Retinal pigment epithelial cell (primary cell): Measurements from ENCODE around the gene NUP93.
"Not testable (repeated sequence)": the region's sequence is repeated elsewhere in the genome, so short reads cannot be mapped to it uniquely, and the experiment has no call there.

Experiments
- DNase-seq: peaks from one replicate; pipeline ENCODE4 v3.0.0-alpha.2; 2010; ENCODE audit warnings: low read depth
- H3K4me3 ChIP-seq: 2 replicates; pipeline ENCODE4 v1.5.1; 2011; ENCODE audit warnings: mild to moderate bottlenecking, low read length, control low read depth, moderate library complexity
- TF ChIP-seq, protein P1 (sequence below): conservative IDR thresholded peaks from 2 replicates; pipeline ENCODE4 v1.5.1; 2011; ENCODE audit warnings: low read depth, low read length, control low read depth, inconsistent platforms

NUP93 gene

DNA sequence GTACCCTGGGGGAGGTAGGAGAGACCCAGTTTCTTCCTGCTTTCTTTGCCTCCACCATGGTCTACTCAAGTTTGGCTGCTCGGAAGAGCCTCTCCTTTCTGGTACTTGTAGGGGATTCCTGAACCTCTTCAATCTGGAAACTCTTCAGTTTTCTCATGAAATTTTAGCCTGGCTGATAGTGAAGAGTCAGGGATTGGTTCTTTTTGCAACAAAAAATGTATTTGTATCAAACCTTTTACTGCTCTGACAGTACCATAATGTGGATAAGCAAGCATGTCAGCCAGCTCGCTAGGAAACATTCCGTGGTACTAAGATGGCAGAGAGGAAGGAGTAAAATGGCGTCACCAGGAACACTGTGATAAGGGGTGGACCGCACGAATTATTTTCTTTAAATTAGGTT is 55.4 kb downstream of the NUP93 start:
- no peak overlapping the region for H3K4me3 ChIP-seq
- DNase-seq, result no peak
- TF ChIP-seq, protein P1, sequence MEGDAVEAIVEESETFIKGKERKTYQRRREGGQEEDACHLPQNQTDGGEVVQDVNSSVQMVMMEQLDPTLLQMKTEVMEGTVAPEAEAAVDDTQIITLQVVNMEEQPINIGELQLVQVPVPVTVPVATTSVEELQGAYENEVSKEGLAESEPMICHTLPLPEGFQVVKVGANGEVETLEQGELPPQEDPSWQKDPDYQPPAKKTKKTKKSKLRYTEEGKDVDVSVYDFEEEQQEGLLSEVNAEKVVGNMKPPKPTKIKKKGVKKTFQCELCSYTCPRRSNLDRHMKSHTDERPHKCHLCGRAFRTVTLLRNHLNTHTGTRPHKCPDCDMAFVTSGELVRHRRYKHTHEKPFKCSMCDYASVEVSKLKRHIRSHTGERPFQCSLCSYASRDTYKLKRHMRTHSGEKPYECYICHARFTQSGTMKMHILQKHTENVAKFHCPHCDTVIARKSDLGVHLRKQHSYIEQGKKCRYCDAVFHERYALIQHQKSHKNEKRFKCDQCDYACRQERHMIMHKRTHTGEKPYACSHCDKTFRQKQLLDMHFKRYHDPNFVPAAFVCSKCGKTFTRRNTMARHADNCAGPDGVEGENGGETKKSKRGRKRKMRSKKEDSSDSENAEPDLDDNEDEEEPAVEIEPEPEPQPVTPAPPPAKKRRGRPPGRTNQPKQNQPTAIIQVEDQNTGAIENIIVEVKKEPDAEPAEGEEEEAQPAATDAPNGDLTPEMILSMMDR, result no peak

DNA sequence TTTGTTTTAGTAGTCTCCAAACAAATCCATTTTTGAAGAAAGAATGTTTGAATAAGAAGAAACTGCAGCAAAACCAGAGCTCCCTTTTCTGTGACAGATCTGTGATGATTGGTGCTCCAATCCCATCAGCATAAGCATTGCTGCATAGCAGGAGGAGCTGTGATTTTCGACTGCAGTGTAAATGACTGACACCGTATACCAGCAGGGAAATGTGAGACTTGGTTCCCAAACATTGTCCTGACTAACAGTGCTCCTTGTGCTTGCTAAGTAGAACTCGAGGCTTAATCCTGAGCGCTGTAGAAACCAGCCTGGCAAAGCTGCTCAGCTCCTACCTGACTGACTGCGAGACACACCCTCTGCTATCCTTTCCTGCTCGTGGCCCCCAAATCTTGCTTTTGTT is 57.2 kb downstream of the NUP93 start:
- DNase-seq, result no peak
- no peak overlapping the region for H3K4me3 ChIP-seq
- TF ChIP-seq, protein P1, result no peak

DNA sequence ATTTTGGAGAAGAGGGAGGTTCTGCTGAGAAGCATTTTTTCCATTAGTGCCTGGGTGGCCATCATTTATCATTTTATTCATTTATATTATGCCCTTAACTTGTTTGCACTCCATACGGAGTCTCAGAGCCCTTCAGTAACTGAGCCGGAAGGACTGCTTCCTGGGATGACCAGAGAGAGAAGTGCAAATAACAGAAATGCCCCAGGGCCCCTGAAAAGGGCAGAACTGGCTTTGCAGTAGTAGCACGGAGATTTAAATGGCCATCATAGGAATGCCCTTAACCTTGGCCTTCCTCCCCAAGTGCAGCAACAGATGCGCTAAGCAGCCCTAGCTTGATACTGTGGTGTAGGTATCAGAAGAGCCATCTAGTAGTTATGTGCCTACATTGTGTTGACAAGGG is 58.5 kb downstream of the NUP93 start:
- H3K4me3 ChIP-seq, result no peak overlapping the region
- DNase-seq, result no peak
- TF ChIP-seq, protein P1, result no peak

DNA sequence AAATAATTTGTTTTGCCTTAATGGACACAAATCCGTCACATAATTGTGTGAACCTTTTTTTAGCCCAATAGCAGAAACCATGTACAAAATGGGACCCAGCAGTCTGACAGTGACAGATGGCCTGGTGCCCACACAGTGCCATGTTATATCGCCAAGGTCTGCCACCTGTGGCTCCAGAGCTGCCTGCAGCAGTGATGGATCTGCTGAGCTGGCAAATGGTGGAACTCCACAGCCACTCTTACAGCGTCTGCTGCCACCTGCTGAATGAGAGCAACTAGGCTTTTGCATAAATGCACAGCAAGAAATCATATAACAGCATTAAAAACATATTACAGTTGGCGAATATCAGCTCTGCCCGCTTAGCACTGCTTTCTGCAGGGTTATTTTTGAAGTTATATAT is 59.4 kb downstream of the NUP93 start:
- no peak overlapping the region for H3K4me3 ChIP-seq
- TF ChIP-seq, protein P1, result peak; percentile 67
- no peak for DNase-seq

DNA sequence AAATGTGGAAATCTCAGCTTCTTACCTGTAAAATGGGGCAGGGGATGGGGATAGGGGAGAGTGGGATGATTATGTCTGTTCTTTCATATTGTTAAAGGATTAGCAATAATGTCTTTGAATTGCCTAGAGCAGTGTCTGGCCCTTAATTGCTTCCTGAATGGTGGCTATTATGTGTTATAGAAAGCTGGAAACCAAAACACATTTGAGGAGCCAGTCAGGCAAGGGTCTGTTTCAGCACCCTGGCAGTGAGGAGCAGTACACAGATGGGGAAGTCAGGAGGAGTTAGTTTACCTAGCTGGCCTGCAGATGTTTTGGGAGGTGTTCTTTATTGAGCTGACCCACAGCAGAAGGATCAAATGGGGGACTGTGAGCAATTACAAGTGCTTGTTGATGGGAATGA is 63.0 kb downstream of the NUP93 start:
- no peak overlapping the region for H3K4me3 ChIP-seq
- TF ChIP-seq, protein P1, result no peak
- no peak for DNase-seq

DNA sequence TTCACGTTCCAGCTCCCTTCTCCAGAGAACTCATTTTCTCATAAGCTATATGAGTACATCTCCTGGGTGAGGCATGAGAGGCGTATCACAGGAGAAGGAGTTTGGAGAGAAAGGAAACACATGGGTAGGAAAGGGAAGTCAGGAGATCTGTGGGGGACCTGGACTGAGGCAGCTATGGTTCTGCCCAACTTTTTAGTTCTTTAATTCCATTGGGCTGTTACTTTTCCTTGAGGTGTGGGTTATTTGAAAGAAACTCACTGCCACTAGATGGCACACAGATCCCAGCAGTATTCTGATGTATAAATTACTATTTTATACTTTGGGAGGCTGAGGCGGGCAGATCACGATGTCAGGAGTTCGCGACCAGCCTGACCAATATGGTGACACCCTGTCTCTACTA is 63.6 kb downstream of the NUP93 start:
- DNase-seq, result no peak
- TF ChIP-seq, protein P1, result peak; percentile 62
- H3K4me3 ChIP-seq, result no peak overlapping the region

DNA sequence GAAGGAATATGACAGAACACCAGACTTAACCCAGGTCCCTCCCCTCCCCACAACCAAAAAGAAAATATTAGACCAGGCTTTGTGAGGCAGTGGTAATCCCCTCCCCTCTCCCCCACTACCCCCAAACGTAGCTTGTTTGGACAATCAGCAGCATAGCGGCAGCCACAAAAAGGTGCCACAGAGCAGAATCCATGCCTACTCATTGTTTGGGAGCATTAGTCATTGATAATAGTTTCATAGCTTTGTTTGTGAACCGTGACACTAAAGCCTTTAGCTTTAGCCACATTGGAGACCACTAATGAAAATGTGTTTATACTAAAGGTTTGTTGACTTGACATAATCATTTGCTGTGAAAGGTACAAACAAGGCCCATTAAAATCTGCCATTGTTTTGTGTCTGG is 65.1 kb downstream of the NUP93 start:
- TF ChIP-seq, protein P1, result no peak
- no peak overlapping the region for H3K4me3 ChIP-seq
- no peak for DNase-seq

DNA sequence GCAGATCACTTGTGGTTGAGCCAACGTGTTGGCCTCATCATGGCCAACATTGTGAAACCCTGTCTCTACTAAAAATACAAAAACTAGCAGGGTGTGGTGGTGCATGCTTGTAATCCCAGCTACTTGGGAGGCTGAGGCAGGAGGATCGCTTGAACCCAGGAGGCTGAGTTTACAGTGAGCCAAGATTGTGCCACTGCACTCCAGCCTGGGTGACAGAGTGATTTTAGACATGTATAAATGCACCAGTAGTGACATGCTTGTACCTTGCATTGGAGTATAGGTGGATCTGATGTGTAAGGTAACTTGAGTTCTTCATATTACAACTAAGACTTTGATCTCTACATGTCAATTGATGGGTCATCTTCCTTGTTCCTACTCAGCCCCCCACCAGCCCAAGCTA is 67.1 kb downstream of the NUP93 start:
- not testable (repeated sequence) for DNase-seq, H3K4me3 ChIP-seq
